ENCODE results near the gene APOBR. TPM values are rescaled to one million over a fixed set of nuclear protein-coding genes. Genes with fewer than 3 reads are reported as not detected.

Gene APOBR
- total and polyA plus RNA-seq, 2 donors (not counting 3 experiments of a cell fraction or from before 2014, with no cell fraction given): not detected

GRCh38 chr16:28534542-28535373 is 40.3 kb downstream of the APOBR start:
- H3K4me3 ChIP-seq (replicated peaks in 1 of 3; ENCODE audit: insufficient read depth in 1 of 3, low read depth in 1 of 3, low read length in 3 of 3): no peak overlapping the region
- no peak for TF ChIP-seq MYC (IDR thresholded peaks at IDR 0.05; ENCODE audit: low read depth, low read length)
- TF ChIP-seq FOS (IDR thresholded peaks at IDR 0.05; ENCODE audit: borderline replicate concordance, insufficient read depth, low read length): no peak
- no peak for TF ChIP-seq GATA2 (IDR thresholded peaks at IDR 0.05; ENCODE audit: insufficient read depth, insufficient read length, low read depth, low read length)
- no peak for TF ChIP-seq JUN (IDR thresholded peaks at IDR 0.05; ENCODE audit: borderline replicate concordance, insufficient read depth, insufficient read length, low read depth)
- no peak for TF ChIP-seq EZH2 (IDR thresholded peaks at IDR 0.05; ENCODE audit: borderline replicate concordance, low read depth, low read length, severe bottlenecking)
- no peak for TF ChIP-seq POLR2A (IDR thresholded peaks at IDR 0.05; ENCODE audit: low read depth, low read length)
- TF ChIP-seq POLR2AphosphoS5 (IDR thresholded peaks at IDR 0.05; ENCODE audit: insufficient read depth, low read depth, low read length): no peak
- no peak for TF ChIP-seq CTCF (IDR thresholded peaks at IDR 0.05; ENCODE audit: extremely low read depth in 1 of 2, insufficient read depth in 1 of 2, low read depth in 1 of 2, low read length in 2 of 2)
- no peak for TF ChIP-seq MAX (IDR thresholded peaks at IDR 0.05; ENCODE audit: insufficient read depth, insufficient read length)
- H3K9ac ChIP-seq (replicated peaks; ENCODE audit: extremely low read depth, insufficient read depth, low read length): no peak overlapping the region
- ChIA-PET POLR2A (no interaction called here), CTCF (no interaction called here)
- intact Hi-C loops (cut with micrococcal nuclease) (no loop called here), dilution Hi-C loops (cut with MboI; ENCODE audit: extremely low pct_ligation_motif_present, low sequenced_read_pairs) (no loop called here)
- H3K9me3 ChIP-seq (replicated peaks; ENCODE audit: control insufficient read depth, insufficient read depth, low read length): no peaks in the 10 kb centered on the region
- no peak overlapping the region for H3K27ac ChIP-seq (ENCODE audit: insufficient read depth, low read depth, low read length)
- DNase-seq (ENCODE audit: low read depth, low spot score) (no peak), FAIRE-seq (no peak)
- no peaks in the 10 kb centered on the region for H3K4me1 ChIP-seq (ENCODE audit: control insufficient read depth, extremely low read depth, insufficient read depth, low read length)
- no peaks in the 10 kb centered on the region for H3K9me1 ChIP-seq (replicated peaks; ENCODE audit: control insufficient read depth, extremely low read depth, insufficient read depth, low read length)
- BruUV-seq (replicated peaks): no TSS peak
- no peaks in the 10 kb centered on the region for H4K20me1 ChIP-seq (replicated peaks; ENCODE audit: control insufficient read depth, extremely low read depth, insufficient read depth, low read length)
- H3K79me2 ChIP-seq (ENCODE audit: control insufficient read depth, insufficient read depth, low read length): no peaks in the 10 kb centered on the region
- H3K36me3 ChIP-seq (ENCODE audit: control insufficient read depth in 2 of 2, extremely low read depth in 1 of 2, insufficient read depth in 2 of 2, low read length in 2 of 2): no peaks in the 10 kb centered on the region
- no peak overlapping the region for H2AFZ ChIP-seq (ENCODE audit: low read depth, low read length)
- peaks cover 0 to 2% of the 10 kb centered on the region in 2 experiments for H3K27me3 ChIP-seq (ENCODE audit: control insufficient read depth in 2 of 2, insufficient read depth in 2 of 2, low read length in 2 of 2)
- no peak overlapping the region for H3K4me2 ChIP-seq (ENCODE audit: insufficient read depth, low read length)

Data from endothelial cell of umbilical vein (primary cell).